HFF-Myc (cell line): ENCODE measurements around the gene CYP26A1.

Source experiments
- DNase-seq: peaks from one replicate; pipeline ENCODE4 v3.0.0-alpha.2; 2011; ENCODE audit warnings: low read depth; ENCODE audit errors: extremely low read depth
- H3K4me3 ChIP-seq: replicated peaks from 2 replicates; pipeline ENCODE4 v1.5.1; 2011; ENCODE audit warnings: low read depth, mild to moderate bottlenecking, control low read depth, low read length
- CTCF ChIP-seq: IDR thresholded peaks from 2 replicates; pipeline ENCODE4 v1.5.1; 2012; ENCODE audit warnings: mild to moderate bottlenecking, low read depth, low read length, control low read depth; ENCODE audit errors: missing control alignments

The CYP26A1 gene

GRCh38 chr10:93074597-93075368 lies 1.1 kb downstream of the CYP26A1 start:
- peak overlapping the region; percentile 39 for H3K4me3 ChIP-seq
- DNase-seq = no peak
- TF ChIP-seq CTCF = no peak

- H3K4me3 ChIP-seq = no peak overlapping the region
- TF ChIP-seq CTCF = no peak
- no peak for DNase-seq
Observed at GRCh38 chr10:93075369-93076221, 1.9 kb downstream of the CYP26A1 start.

- no peak for TF ChIP-seq CTCF
- no peak overlapping the region for H3K4me3 ChIP-seq
- DNase-seq = no peak
Observed at GRCh38 chr10:93076871-93077270, 3.2 kb downstream of the CYP26A1 start.

- H3K4me3 ChIP-seq = no peak overlapping the region
- no peak for TF ChIP-seq CTCF
- no peak for DNase-seq
Observed at GRCh38 chr10:93077860-93078337, 4.2 kb downstream of the CYP26A1 start.

GRCh38 chr10:93079663-93080349 lies 6.1 kb downstream of the CYP26A1 start:
- H3K4me3 ChIP-seq = no peak overlapping the region
- DNase-seq = no peak
- no peak for TF ChIP-seq CTCF

GRCh38 chr10:93080350-93081046 lies 6.8 kb downstream of the CYP26A1 start:
- H3K4me3 ChIP-seq = no peak overlapping the region
- TF ChIP-seq CTCF = peak; percentile 89
- no peak for DNase-seq
